AG09309 (cell line): ENCODE measurements around the gene IFITM2.
"Not testable (repeated sequence)": the region's sequence is repeated elsewhere in the genome, so short reads cannot be mapped to it uniquely, and the experiment has no call there.

Experiments
- DNase-seq: peaks from one replicate; pipeline ENCODE4 v3.0.0-alpha.2; 2010; ENCODE audit warnings: low read depth
- H3K4me3 ChIP-seq: 2 replicates; pipeline ENCODE4 v1.5.1; 2011; ENCODE audit warnings: mild to moderate bottlenecking, low read depth, low read length, moderate library complexity; ENCODE audit not compliant: control insufficient read depth
- CTCF ChIP-seq: IDR thresholded peaks from 2 replicates; pipeline ENCODE4 v1.5.1; 2011; ENCODE audit warnings: mild to moderate bottlenecking, low read depth, low read length, inconsistent platforms; ENCODE audit not compliant: insufficient read depth, control insufficient read depth; ENCODE audit errors: missing control alignments

IFITM2 gene

GRCh38 chr11:315051-315481 lies 7.5 kb downstream of the IFITM2 start:
- TF ChIP-seq CTCF, result no peak
- H3K4me3 ChIP-seq, result peak overlapping the region; percentile 70
- DNase-seq, result no peak

GRCh38 chr11:315516-315994 lies 7.9 kb downstream of the IFITM2 start:
- DNase-seq, result no peak
- H3K4me3 ChIP-seq, result peak overlapping the region; percentile 70
- TF ChIP-seq CTCF, result no peak

GRCh38 chr11:316031-316701 lies 8.6 kb downstream of the IFITM2 start:
- no peak for TF ChIP-seq CTCF
- H3K4me3 ChIP-seq, result peak overlapping the region; percentile 46
- DNase-seq, result no peak

- TF ChIP-seq CTCF, result no peak
- DNase-seq, result no peak
- no peak overlapping the region; the same call in 1 of the 2 replicates for H3K4me3 ChIP-seq
Measured at GRCh38 chr11:316891-317301, 9.3 kb downstream of the IFITM2 start.

GRCh38 chr11:317668-318404 lies 10.2 kb downstream of the IFITM2 start:
- H3K4me3 ChIP-seq, DNase-seq: not testable (repeated sequence)

GRCh38 chr11:318405-319120 lies 10.9 kb downstream of the IFITM2 start:
- peak overlapping the region; percentile 83 for H3K4me3 ChIP-seq
- DNase-seq, result not testable (repeated sequence)

GRCh38 chr11:319121-319887 lies 11.7 kb downstream of the IFITM2 start:
- DNase-seq, result not testable (repeated sequence)
- peak; percentile 13 for TF ChIP-seq CTCF
- H3K4me3 ChIP-seq, result peak overlapping the region; percentile 83

- H3K4me3 ChIP-seq, result peak overlapping the region; percentile 83
- DNase-seq, result not testable (repeated sequence)
Measured at GRCh38 chr11:319888-320273, 12.3 kb downstream of the IFITM2 start.
